Upper lobe of left lung (tissue), 6 donors: ENCODE results near the gene ZFY. TPM values are rescaled to one million over a fixed set of nuclear protein-coding genes. Genes with fewer than 3 reads are reported as not detected.

Experiments
- ATAC-seq, 2 donors: fragments of 200-7000 bp; cut with Tn5 transposase; one replicate each; pipeline ENCODE4 v1.9.1; 2022; ENCODE audit warnings: mild to moderate bottlenecking in 2 of 2, moderate library complexity in 2 of 2; ENCODE audit not compliant: low FRiP score in 2 of 2
- DNase-seq, 2 donors: peaks; one replicate each; pipeline ENCODE4 v3.0.0-alpha.2; 2019 to 2020
- H3K27ac ChIP-seq, 4 donors: fragments of 200-600 bp; sonication (generic); one replicate each; pipeline ENCODE4 v1.5.1; 2016 to 2019
- H3K27me3 ChIP-seq, 4 donors: fragments of 200-600 bp; sonication (generic); one replicate each; pipeline ENCODE4 v1.5.1; 2017 to 2019
- H3K36me3 ChIP-seq, 4 donors: fragments of 200-600 bp; sonication (generic); one replicate each; pipeline ENCODE4 v1.5.1; 2016 to 2019
- H3K4me1 ChIP-seq, 4 donors: fragments of 200-600 bp; sonication (generic); one replicate each; pipeline ENCODE4 v1.5.1; 2018 to 2019
- H3K4me3 ChIP-seq, 4 donors: fragments of 200-600 bp; sonication (generic); one replicate each; pipeline ENCODE4 v1.5.1; 2017 to 2019; ENCODE audit warnings: mild to moderate bottlenecking in 2 of 4, moderate library complexity in 1 of 4
- H3K9me3 ChIP-seq, 4 donors: fragments of 200-600 bp; sonication (generic); one replicate each; pipeline ENCODE4 v1.5.1; 2018 to 2019
- CTCF ChIP-seq, 6 experiments: fragments of 450-650 bp in 4 of 6; fragments of 200-600 bp in 2 of 6; sonication (generic) in 2 of 6; IDR thresholded peaks; one replicate each; pipeline ENCODE4 v1.5.1; 2016 to 2019; ENCODE audit warnings: antibody characterized with exemption in 6 of 6
- EP300 ChIP-seq, 4 donors: sonication (generic); formaldehyde crosslinking; IDR thresholded peaks; one replicate each; pipeline ENCODE4 v1.5.1; 2017; ENCODE audit warnings: antibody characterized with exemption in 4 of 4, control low read depth in 2 of 4
- POLR2A ChIP-seq, 4 donors: fragments of 450-650 bp; IDR thresholded peaks; one replicate each; pipeline ENCODE4 v1.5.1; 2016 to 2017; ENCODE audit warnings: antibody characterized with exemption in 4 of 4, mild to moderate bottlenecking in 2 of 4
- POLR2AphosphoS5 ChIP-seq, 2 donors: sonication (generic); formaldehyde crosslinking; IDR thresholded peaks; one replicate each; pipeline ENCODE4 v1.5.1; 2017; ENCODE audit warnings: antibody characterized with exemption in 2 of 2
- WGBS, 2 donors: methylation state at CpG; one replicate each; pipeline ENCODE4 v1.1.5; 2017 to 2018; 5-methylcytosine and 5-hydroxymethylcytosine counted together
- total RNA-seq, 6 donors: library from RNA; depleted of rRNA in 4 of 6; stranded (reverse); fragments of >200 nt in 4 of 6; gene quantifications; one replicate each; pipeline versions ENCODE4 v1.1.0 to v1.2.1, GENCODE V29; 2016 to 2021
- donor health status: DM: no; HTN: no; CAD: no; lungs with moderate emphysema.
- donor health status: DM: no; HTN: yes; CAD: no; lungs with severe emphysema.

Gene ZFY
- total RNA-seq, 6 donors from 2014 or later: 1.4 to 20.7 (median 14.0) TPM; not detected in 2

DNA sequence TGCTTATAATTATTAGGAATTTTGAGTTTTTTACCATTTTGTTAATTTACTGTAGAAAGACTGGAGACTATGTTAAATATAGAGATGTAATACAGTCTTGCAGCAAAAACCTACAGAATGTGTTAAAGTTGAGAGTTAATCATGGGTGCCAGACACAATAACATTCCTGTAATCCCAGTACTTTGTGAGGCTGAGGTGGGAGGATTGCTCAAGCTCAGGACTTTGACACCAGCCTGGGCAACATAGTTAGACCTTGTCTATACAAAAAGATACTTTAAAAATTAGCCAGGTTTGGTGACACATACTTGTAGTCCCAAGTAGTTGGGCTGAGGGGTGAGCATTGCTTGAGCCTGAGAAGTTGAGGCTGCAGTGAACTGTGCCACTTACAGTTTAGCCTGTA, 17.7 kb downstream of the ZFY start:
- Histone ChIP-seq H3K9me3 (no peaks in the 10 kb centered on the region), H3K36me3 (no peaks in the 10 kb centered on the region), H3K4me3 (no peak overlapping the region), H3K27me3 (no peaks in the 10 kb centered on the region), H3K4me1 (no peaks in the 10 kb centered on the region), H3K27ac (no peak overlapping the region)
- no peak for TF ChIP-seq EP300 (IDR thresholded peaks at IDR 0.05)
- ATAC-seq: no peak
- no peak for DNase-seq

GRCh38 chrY:2954735-2955134, 19.6 kb downstream of the ZFY start:
- Histone ChIP-seq H3K9me3 (no peaks in the 10 kb centered on the region), H3K4me3 (no peak overlapping the region), H3K27me3 (no peaks in the 10 kb centered on the region), H3K27ac (no peak overlapping the region), H3K4me1 (no peaks in the 10 kb centered on the region), H3K36me3 (no peaks in the 10 kb centered on the region)
- ATAC-seq: no peak
- whole genome bisulfite sequencing, 2 donors: 88% methylated on average over 2 of the region's 2 CpGs; no CpG with 5 or more reads in 1 of the 2 donors
- DNase-seq: no peak
- TF ChIP-seq POLR2AphosphoS5 (IDR thresholded peaks at IDR 0.05) (no peak), CTCF (IDR thresholded peaks at IDR 0.05) (no peak), EP300 (IDR thresholded peaks at IDR 0.05) (no peak), POLR2A (IDR thresholded peaks at IDR 0.05) (no peak)

DNA sequence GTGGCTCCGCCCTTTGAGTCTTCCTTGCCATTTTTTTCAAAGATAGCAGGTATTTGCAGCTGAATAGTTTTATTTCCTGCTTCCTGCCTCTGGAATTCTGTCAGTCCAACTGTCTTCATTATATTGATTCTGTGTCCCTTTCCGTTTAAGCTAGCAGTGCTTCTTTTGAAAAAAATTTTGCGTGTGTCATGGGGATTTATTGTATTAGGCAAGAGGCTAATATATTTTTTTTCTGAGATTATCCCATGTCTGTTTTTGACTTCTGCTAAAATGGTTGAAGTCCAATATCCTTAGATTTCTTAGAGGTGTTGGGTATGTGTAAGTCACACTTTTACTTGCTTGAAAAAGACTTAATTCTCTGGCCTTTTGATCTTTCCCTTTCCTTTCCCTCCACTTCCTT, 20.4 kb downstream of the ZFY start:
- TF ChIP-seq POLR2A (IDR thresholded peaks at IDR 0.05) (no peak), POLR2AphosphoS5 (IDR thresholded peaks at IDR 0.05) (no peak), EP300 (IDR thresholded peaks at IDR 0.05) (no peak), CTCF (IDR thresholded peaks at IDR 0.05) (no peak)
- DNase-seq (no peak), ATAC-seq (no peak)
- Histone ChIP-seq H3K27ac (no peak overlapping the region), H3K4me1 (no peaks in the 10 kb centered on the region), H3K4me3 (no peak overlapping the region), H3K27me3 (no peaks in the 10 kb centered on the region), H3K9me3 (no peaks in the 10 kb centered on the region), H3K36me3 (no peaks in the 10 kb centered on the region)
- 81% methylated on average over 3 of the region's 3 CpGs; no CpG with 5 or more reads in 1 of the 2 donors for WGBS, 2 donors

DNA sequence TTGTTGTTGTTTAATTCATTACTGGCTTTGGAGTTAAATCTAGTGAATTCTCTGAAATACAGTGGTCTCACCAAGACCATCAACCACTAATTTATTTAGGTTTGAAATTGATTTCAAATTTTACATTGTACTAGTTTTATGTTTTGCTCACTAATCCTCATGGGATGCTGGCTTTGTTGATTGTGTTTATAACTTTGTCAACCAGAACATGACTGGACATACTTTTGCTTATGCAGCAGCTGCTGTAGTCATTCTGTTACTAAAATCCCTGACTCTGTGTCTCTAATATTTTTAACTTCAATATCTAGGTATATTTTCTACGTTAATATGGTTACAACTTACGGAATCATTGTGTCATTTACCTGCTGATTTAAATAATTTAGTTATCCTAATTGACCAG, 26.9 kb downstream of the ZFY start:
- Histone ChIP-seq H3K4me1 (no peaks in the 10 kb centered on the region), H3K9me3 (no peaks in the 10 kb centered on the region), H3K36me3 (no peaks in the 10 kb centered on the region), H3K27me3 (no peaks in the 10 kb centered on the region), H3K27ac (no peak overlapping the region), H3K4me3 (no peak overlapping the region)
- no peak for ATAC-seq
- WGBS, 2 donors: 95% methylated on average over 2 of the region's 2 CpGs; no CpG with 5 or more reads in 1 of the 2 donors
- TF ChIP-seq POLR2AphosphoS5 (IDR thresholded peaks at IDR 0.05) (no peak), CTCF (IDR thresholded peaks at IDR 0.05) (no peak), EP300 (IDR thresholded peaks at IDR 0.05) (no peak), POLR2A (IDR thresholded peaks at IDR 0.05) (no peak)
- no peak for DNase-seq

GRCh38 chrY:2964814-2965213, 29.6 kb downstream of the ZFY start:
- 29% methylated on average over 1 of the region's 1 CpG; no CpG with 5 or more reads in 1 of the 2 donors for WGBS, 2 donors
- DNase-seq: no peak
- Histone ChIP-seq H3K4me1 (no peaks in the 10 kb centered on the region), H3K27me3 (no peaks in the 10 kb centered on the region), H3K9me3 (no peaks in the 10 kb centered on the region), H3K36me3 (no peaks in the 10 kb centered on the region), H3K27ac (no peak overlapping the region), H3K4me3 (no peak overlapping the region)
- TF ChIP-seq EP300 (IDR thresholded peaks at IDR 0.05) (no peak), CTCF (IDR thresholded peaks at IDR 0.05) (no peak), POLR2A (IDR thresholded peaks at IDR 0.05) (no peak), POLR2AphosphoS5 (IDR thresholded peaks at IDR 0.05) (no peak)
- ATAC-seq: no peak
